NCI-H1048 (cell line): Measurements from ENCODE around the gene ANKRD30A.
"Not testable (repeated sequence)": the region's sequence is repeated elsewhere in the genome, so short reads cannot be mapped to it uniquely, and the experiment has no call there.

Source experiments
- DNase-seq: peaks from one replicate; lab custom pipeline; 2025; lab: John Stamatoyannopoulos, UW

ANKRD30A gene

GRCh38 chr10:37269554-37270256, 144.3 kb downstream of the ANKRD30A start:
- no peak for DNase-seq

GRCh38 chr10:37275216-37275777, 149.9 kb downstream of the ANKRD30A start:
- no peak for DNase-seq

GRCh38 chr10:37285063-37285462, 159.7 kb downstream of the ANKRD30A start:
- DNase-seq: no peak

- no peak for DNase-seq
These were observed 164.6 kb downstream of the ANKRD30A start for GRCh38 chr10:37289833-37290464.

- no peak for DNase-seq
These were observed 175.9 kb downstream of the ANKRD30A start for GRCh38 chr10:37301271-37301670.

GRCh38 chr10:37304036-37304435, 178.6 kb downstream of the ANKRD30A start:
- DNase-seq: no peak

GRCh38 chr10:37314350-37314749, 189.0 kb downstream of the ANKRD30A start:
- no peak for DNase-seq

GRCh38 chr10:37314862-37315261, 189.5 kb downstream of the ANKRD30A start:
- no peak for DNase-seq

- DNase-seq: no peak
These were observed 219.0 kb downstream of the ANKRD30A start for GRCh38 chr10:37344413-37344812.

GRCh38 chr10:37379991-37380390, 254.6 kb downstream of the ANKRD30A start:
- DNase-seq: no peak

- no peak for DNase-seq
These were observed 255.9 kb downstream of the ANKRD30A start for GRCh38 chr10:37381271-37381670.

- no peak for DNase-seq
These were observed 259.5 kb downstream of the ANKRD30A start for GRCh38 chr10:37384923-37385322.

GRCh38 chr10:37390926-37391325, 265.5 kb downstream of the ANKRD30A start:
- DNase-seq: no peak

- DNase-seq: not testable (repeated sequence)
These were observed 275.4 kb downstream of the ANKRD30A start for GRCh38 chr10:37400774-37401173.

- DNase-seq: no peak
These were observed 275.8 kb downstream of the ANKRD30A start for GRCh38 chr10:37401225-37401624.

- no peak for DNase-seq
These were observed 278.4 kb downstream of the ANKRD30A start for GRCh38 chr10:37403776-37404175.
